ENCODE results near the gene TRERF1. TPM values are rescaled to one million over a fixed set of nuclear protein-coding genes. Genes with fewer than 3 reads are reported as not detected.
A peak's percentile ranks its signal among the peaks of the same experiment; 100 is the strongest.

The TRERF1 gene
- total and polyA plus RNA-seq, 2 experiments from 2014 or later = 6.4 to 8.7 TPM

- H3K4me1 ChIP-seq (ENCODE audit: low read depth) = peaks cover 53% of the 10 kb centered on the region
- no peak overlapping the region for H3K4me3 ChIP-seq
- H3K27me3 ChIP-seq = no peaks in the 10 kb centered on the region
- peak overlapping the region; percentile 15 for H3K27ac ChIP-seq
- TF ChIP-seq, protein P1, sequence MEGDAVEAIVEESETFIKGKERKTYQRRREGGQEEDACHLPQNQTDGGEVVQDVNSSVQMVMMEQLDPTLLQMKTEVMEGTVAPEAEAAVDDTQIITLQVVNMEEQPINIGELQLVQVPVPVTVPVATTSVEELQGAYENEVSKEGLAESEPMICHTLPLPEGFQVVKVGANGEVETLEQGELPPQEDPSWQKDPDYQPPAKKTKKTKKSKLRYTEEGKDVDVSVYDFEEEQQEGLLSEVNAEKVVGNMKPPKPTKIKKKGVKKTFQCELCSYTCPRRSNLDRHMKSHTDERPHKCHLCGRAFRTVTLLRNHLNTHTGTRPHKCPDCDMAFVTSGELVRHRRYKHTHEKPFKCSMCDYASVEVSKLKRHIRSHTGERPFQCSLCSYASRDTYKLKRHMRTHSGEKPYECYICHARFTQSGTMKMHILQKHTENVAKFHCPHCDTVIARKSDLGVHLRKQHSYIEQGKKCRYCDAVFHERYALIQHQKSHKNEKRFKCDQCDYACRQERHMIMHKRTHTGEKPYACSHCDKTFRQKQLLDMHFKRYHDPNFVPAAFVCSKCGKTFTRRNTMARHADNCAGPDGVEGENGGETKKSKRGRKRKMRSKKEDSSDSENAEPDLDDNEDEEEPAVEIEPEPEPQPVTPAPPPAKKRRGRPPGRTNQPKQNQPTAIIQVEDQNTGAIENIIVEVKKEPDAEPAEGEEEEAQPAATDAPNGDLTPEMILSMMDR (IDR thresholded peaks at IDR 0.05; ENCODE audit: low read depth, low read length) = no peak
- no peak for DNase-seq (ENCODE audit: low read depth in 1 of 2, low spot score in 1 of 2)
- H3K9me3 ChIP-seq (ENCODE audit: low read depth) = no peaks in the 10 kb centered on the region
- H3K36me3 ChIP-seq = no peaks in the 10 kb centered on the region
Observed at GRCh38 chr6:42380228-42380979, 71.3 kb downstream of the TRERF1 start.

DNA sequence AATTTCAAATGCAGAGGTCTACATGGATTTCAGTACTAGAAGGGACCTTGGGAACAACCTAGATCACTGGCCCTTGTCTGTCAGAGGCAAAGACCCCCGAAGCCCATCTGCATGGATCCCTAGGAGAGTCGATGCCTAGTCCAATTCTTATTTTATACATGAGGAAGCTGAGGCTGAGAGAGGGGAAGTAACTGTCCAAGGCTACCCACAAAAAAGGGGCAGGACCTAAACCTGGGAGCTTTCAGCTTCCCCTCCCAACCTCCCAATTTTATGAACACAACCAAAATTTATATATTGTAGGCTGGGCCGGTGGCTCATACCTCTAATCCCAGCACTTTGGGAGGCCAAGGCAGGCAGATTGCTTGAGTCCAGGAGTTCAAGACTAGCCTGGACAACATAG lies 73.2 kb downstream of the TRERF1 start:
- no peak for DNase-seq (ENCODE audit: low read depth in 1 of 2, low spot score in 1 of 2)
- H3K9me3 ChIP-seq (ENCODE audit: low read depth) = no peaks in the 10 kb centered on the region
- TF ChIP-seq, protein P1 (IDR thresholded peaks at IDR 0.05; ENCODE audit: low read depth, low read length) = no peak

GRCh38 chr6:42378125-42378524 lies 73.6 kb downstream of the TRERF1 start:
- H3K4me1 ChIP-seq (ENCODE audit: low read depth) = peaks cover 54% of the 10 kb centered on the region
- H3K27ac ChIP-seq = peak overlapping the region; percentile 80
- H3K36me3 ChIP-seq = no peaks in the 10 kb centered on the region
- TF ChIP-seq, protein P1 (IDR thresholded peaks at IDR 0.05; ENCODE audit: low read depth, low read length) = no peak
- no peak overlapping the region for H3K4me3 ChIP-seq
- no peaks in the 10 kb centered on the region for H3K9me3 ChIP-seq (ENCODE audit: low read depth)
- DNase-seq (ENCODE audit: low read depth in 1 of 2, low spot score in 1 of 2) = no peak
- H3K27me3 ChIP-seq = no peaks in the 10 kb centered on the region

More for the DNA sequence above, 73.2 kb downstream of the TRERF1 start:
- Histone ChIP-seq H3K27ac (peak overlapping the region; percentile 80), H3K4me1 (ENCODE audit: low read depth) (peaks cover 54% of the 10 kb centered on the region), H3K36me3 (no peaks in the 10 kb centered on the region), H3K27me3 (no peaks in the 10 kb centered on the region), H3K4me3 (no peak overlapping the region)

DNA sequence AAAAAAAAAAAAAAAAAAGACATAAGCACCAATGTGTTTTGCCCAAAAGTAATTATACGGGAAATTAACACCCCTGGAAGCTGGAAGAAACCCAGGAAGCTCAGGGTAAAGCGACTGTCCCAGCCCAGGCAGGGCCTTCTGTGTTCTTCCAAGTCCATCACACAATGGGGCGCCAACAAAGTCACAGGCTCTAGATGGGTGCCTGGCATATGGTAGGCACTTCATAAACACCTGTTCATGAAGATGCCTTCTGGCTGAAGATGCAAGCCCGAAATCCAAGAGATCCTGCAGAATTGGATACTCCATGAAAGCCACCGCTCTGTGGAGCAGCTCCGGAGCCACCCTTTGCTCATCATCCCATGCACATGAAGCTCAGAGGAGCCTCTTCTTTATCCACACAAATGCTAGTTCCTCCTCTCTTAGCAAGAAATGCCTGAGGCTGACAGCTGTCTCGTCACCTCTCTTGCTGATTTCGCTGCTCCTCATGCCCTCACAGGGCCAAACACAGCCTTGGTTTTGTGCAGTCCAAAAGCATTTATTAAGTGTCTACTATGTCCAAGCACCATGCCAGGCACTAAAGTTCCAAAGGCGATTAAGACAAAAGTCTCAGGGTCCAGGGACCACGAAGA lies 76.6 kb downstream of the TRERF1 start:
- peaks cover 40% of the 10 kb centered on the region for H3K4me1 ChIP-seq (ENCODE audit: low read depth)
- DNase-seq (ENCODE audit: low read depth in 1 of 2, low spot score in 1 of 2) = no peak
- H3K4me3 ChIP-seq = no peak overlapping the region
- no peaks in the 10 kb centered on the region for H3K36me3 ChIP-seq
- H3K27me3 ChIP-seq = no peaks in the 10 kb centered on the region
- H3K27ac ChIP-seq = no peak overlapping the region
- TF ChIP-seq, protein P1 (IDR thresholded peaks at IDR 0.05; ENCODE audit: low read depth, low read length) = no peak
- no peaks in the 10 kb centered on the region for H3K9me3 ChIP-seq (ENCODE audit: low read depth)

DNA sequence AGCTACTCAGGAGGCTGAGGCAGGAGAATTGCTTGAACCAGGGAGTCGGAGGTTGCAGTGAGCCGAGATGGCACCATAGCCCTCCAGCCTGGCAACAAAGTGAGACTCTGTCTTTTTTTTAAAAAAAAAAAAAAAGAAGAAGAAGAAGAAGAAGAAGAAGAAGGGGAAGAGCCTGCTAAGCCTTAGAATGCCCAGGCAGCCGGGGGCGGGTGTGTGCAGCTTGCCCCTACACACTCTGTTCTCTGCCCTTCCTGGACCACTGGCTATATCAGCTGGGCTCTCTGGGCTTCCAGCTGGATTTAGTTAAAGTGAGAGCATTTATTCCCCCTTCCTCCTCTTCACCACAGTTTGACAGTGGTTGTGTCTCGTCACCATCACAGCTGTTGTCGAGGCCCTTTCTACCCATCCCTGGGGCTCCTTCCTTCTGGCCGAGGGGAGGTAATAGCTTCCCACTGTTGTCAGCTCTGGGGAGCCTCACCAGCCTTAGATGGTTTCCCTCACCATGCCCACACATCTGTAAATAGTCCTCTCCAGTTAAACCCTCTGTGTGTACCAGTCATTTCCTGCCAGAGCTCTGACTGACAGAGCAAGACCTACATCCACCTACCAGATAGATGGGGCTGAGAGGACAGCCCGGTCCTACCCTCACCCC lies 77.6 kb downstream of the TRERF1 start:
- H3K4me1 ChIP-seq (ENCODE audit: low read depth) = peaks cover 43% of the 10 kb centered on the region
- no peak overlapping the region for H3K27ac ChIP-seq
- no peak overlapping the region for H3K4me3 ChIP-seq
- no peaks in the 10 kb centered on the region for H3K27me3 ChIP-seq
- H3K36me3 ChIP-seq = no peaks in the 10 kb centered on the region
- no peaks in the 10 kb centered on the region for H3K9me3 ChIP-seq (ENCODE audit: low read depth)
- no peak for DNase-seq (ENCODE audit: low read depth in 1 of 2, low spot score in 1 of 2)
- TF ChIP-seq, protein P1 (IDR thresholded peaks at IDR 0.05; ENCODE audit: low read depth, low read length) = no peak

All from cardiac muscle cell (in vitro differentiated cells and primary cell).